AG04450 (cell line): Measurements from ENCODE around the gene CD86. TPM values are rescaled to one million over a fixed set of nuclear protein-coding genes. Genes with fewer than 3 reads are reported as not detected.

Experiments
- CTCF ChIA-PET: fragments of 300-600, 350-600 bp; formaldehyde crosslinking; extraction: SDS; loops from one replicate; lab custom pipeline; 2022; ENCODE audit warnings: antibody characterized with exemption, inconsistent platforms; lab: Charles Lee
- POLR2A ChIA-PET: fragments of 350-600 bp; formaldehyde crosslinking; extraction: SDS; loops from one replicate; lab custom pipeline; 2021; ENCODE audit warnings: antibody characterized with exemption, inconsistent platforms; lab: Yijun Ruan, JAX
- DNase-seq: peaks from one replicate; pipeline ENCODE4 v3.0.0-alpha.2; 2011; ENCODE audit warnings: low read depth, low spot score
- H3K27ac ChIP-seq: one replicate; pipeline ENCODE4 v1.5.1; 2012; ENCODE audit warnings: low read depth, low read length, control low read depth
- H3K27me3 ChIP-seq: one replicate; pipeline ENCODE4 v1.6.0; 2012; ENCODE audit warnings: low read length; ENCODE audit not compliant: control insufficient read depth, insufficient read depth
- H3K4me3 ChIP-seq: 2 replicates; pipeline ENCODE4 v1.5.1; 2011; ENCODE audit warnings: mild to moderate bottlenecking, low read depth, low read length, control low read depth
- H3K9me3 ChIP-seq: 2 replicates; pipeline ENCODE4 v1.5.1; 2012; ENCODE audit warnings: low read length; ENCODE audit not compliant: control insufficient read depth, insufficient read depth
- CTCF ChIP-seq: IDR thresholded peaks from 2 replicates; pipeline ENCODE4 v1.5.1; 2011; ENCODE audit warnings: low read depth, low read length, control low read depth, inconsistent platforms
- polyA plus RNA-seq: library from polyadenylated mRNA; depleted of rRNA; stranded (reverse); fragments of >200 nt; gene quantifications from 2 replicates; pipeline ENCODE4 v1.2.3, GENCODE V29; 2011

Gene CD86
- polyA plus RNA-seq, 1 experiment: not detected

DNA sequence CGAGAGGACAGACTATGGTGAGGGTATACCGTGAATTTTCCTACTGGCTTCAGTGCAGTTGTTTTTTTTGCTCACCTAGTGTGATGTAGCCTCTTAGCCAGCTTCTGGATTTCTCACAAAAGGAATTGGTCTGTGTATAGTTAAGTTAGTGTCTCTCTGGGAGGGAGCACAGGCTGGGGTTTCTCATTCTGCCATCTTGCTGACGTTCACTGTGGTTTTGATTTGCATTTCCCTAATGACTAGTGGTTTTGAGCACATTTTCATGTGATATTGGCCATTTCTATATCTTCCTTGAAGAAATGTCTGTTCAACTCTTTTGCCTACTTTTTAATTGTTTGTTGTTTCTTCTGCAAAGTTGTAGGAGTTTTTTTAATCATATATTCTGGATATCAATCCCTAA lies 2.2 kb upstream of the CD86 start:
- no peak for TF ChIP-seq CTCF
- H3K27me3 ChIP-seq: no peaks in the 10 kb centered on the region
- DNase-seq: no peak
- H3K4me3 ChIP-seq: no peak overlapping the region
- no peak overlapping the region for H3K27ac ChIP-seq
- ChIA-PET POLR2A (no interaction called here), CTCF (no interaction called here)
- no peaks in the 10 kb centered on the region for H3K9me3 ChIP-seq

GRCh38 chr3:122057671-122058070 lies 2.5 kb downstream of the CD86 start:
- POLR2A ChIA-PET: no interaction called here
- H3K27ac ChIP-seq: no peak overlapping the region
- H3K27me3 ChIP-seq: no peaks in the 10 kb centered on the region
- H3K9me3 ChIP-seq: no peaks in the 10 kb centered on the region
- CTCF ChIA-PET: no interaction called here
- no peak overlapping the region for H3K4me3 ChIP-seq
- TF ChIP-seq CTCF: no peak
- DNase-seq: no peak

DNA sequence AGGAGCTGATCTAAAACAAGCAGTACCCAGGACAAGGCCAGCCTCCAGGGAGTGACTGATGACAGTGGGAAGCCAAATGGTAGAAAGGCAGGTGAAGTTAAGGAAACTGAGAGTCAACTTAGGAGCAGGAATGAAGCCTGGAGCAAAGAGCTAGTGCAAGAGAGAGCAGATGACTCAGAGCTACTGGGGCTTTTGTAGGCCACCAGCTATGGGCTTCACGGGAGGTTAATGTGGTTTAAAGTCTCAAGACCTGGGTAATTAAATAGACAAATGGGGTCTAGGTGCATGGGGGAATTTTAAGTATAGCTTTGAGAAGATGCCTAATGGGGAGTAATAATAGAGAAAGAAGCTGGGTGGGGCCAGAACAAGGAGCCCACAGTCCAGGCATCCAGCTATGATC lies 3.1 kb downstream of the CD86 start:
- Histone ChIP-seq H3K9me3 (no peaks in the 10 kb centered on the region), H3K27ac (no peak overlapping the region), H3K27me3 (no peaks in the 10 kb centered on the region), H3K4me3 (no peak overlapping the region)
- ChIA-PET POLR2A (no interaction called here), CTCF (no interaction called here)
- no peak for TF ChIP-seq CTCF
- DNase-seq: no peak

GRCh38 chr3:122060040-122060698 lies 5.0 kb downstream of the CD86 start:
- Histone ChIP-seq H3K4me3 (no peak overlapping the region), H3K27ac (no peak overlapping the region), H3K27me3 (no peaks in the 10 kb centered on the region), H3K9me3 (no peaks in the 10 kb centered on the region)
- ChIA-PET CTCF (no interaction called here), POLR2A (no interaction called here)
- no peak for TF ChIP-seq CTCF
- no peak for DNase-seq

GRCh38 chr3:122063908-122064307 lies 8.7 kb downstream of the CD86 start:
- POLR2A ChIA-PET: interaction anchor here (0.6 kb wide), 1 partner anchor 99 kb away, joined by 3 read pairs; no protein-coding TSS in a partner anchor
- Histone ChIP-seq H3K9me3 (no peaks in the 10 kb centered on the region), H3K27ac (no peak overlapping the region), H3K4me3 (no peak overlapping the region), H3K27me3 (no peaks in the 10 kb centered on the region)
- DNase-seq: no peak
- no peak for TF ChIP-seq CTCF
- CTCF ChIA-PET: no interaction called here
